Heart left ventricle (tissue), 16 donors: ENCODE measurements around the gene FAP. TPM values are rescaled to one million over a fixed set of nuclear protein-coding genes. Genes with fewer than 3 reads are reported as not detected.

Experiments
- ATAC-seq, 4 donors: fragments of 200-7000 bp; cut with Tn5 transposase; one replicate each; pipeline ENCODE4 v1.9.1; 2020 to 2022; ENCODE audit warnings: moderate library complexity in 4 of 4, mild to moderate bottlenecking in 3 of 4, moderate number of reproducible peaks in 1 of 4
- DNase-seq, 5 donors: peaks; one replicate each; pipeline ENCODE4 v3.0.0-alpha.2; 2020
- H3K27ac ChIP-seq, 12 donors: fragments of 200-600 bp; sonication (generic) in 4 of 12; one replicate each; pipeline versions ENCODE4 v1.5.0 to v1.8.0; 2016 to 2022; ENCODE audit warnings: mild to moderate bottlenecking in 2 of 12
- H3K27me3 ChIP-seq, 9 donors: fragments of 200-600 bp; sonication (generic) in 2 of 9; one replicate each; pipeline versions ENCODE4 v1.5.1 to v1.8.0; 2016 to 2022; ENCODE audit warnings: mild to moderate bottlenecking in 3 of 9
- H3K36me3 ChIP-seq, 9 donors: fragments of 200-600 bp; sonication (generic) in 2 of 9; one replicate each; pipeline versions ENCODE4 v1.5.0 to v1.8.0; 2018 to 2022; ENCODE audit warnings: mild to moderate bottlenecking in 2 of 9
- H3K4me1 ChIP-seq, 12 donors: fragments of 200-600 bp; sonication (generic) in 4 of 12; one replicate each; pipeline versions ENCODE4 v1.5.0 to v1.8.0; 2016 to 2022; ENCODE audit warnings: mild to moderate bottlenecking in 3 of 12
- H3K4me3 ChIP-seq, 12 donors: fragments of 200-600 bp; sonication (generic) in 4 of 12; one replicate each; pipeline versions ENCODE4 v1.5.0 to v1.8.0; 2017 to 2022; ENCODE audit warnings: mild to moderate bottlenecking in 9 of 12, moderate library complexity in 4 of 12
- H3K9me3 ChIP-seq, 12 donors: fragments of 200-600 bp; sonication (generic) in 4 of 12; one replicate each; pipeline versions ENCODE4 v1.5.0 to v1.8.0; 2016 to 2022; ENCODE audit warnings: mild to moderate bottlenecking in 1 of 12
- POLR2A ChIP-seq, 2 donors: fragments of 450-650 bp; IDR thresholded peaks; one replicate each; pipeline ENCODE4 v1.6.1; 2017; ENCODE audit warnings: antibody characterized with exemption in 2 of 2, mild to moderate bottlenecking in 2 of 2, moderate library complexity in 2 of 2
- WGBS, 4 donors: extraction: QIAGEN DNeasy Blood & Tissue Kit in 2 of 4; methylation state at CpG; one replicate each; pipeline versions ENCODE4 v1.1.5 to v1.1.7; 2013 to 2018; 5-methylcytosine and 5-hydroxymethylcytosine counted together
- intact Hi-C, 10 donors: fragments of 100-400 bp; cut with DNase I; formaldehyde crosslinking; loops; one replicate each; pipeline versions ENCODE4 v1.11.1 to v1.14.2; 2022
- polyA plus RNA-seq, 2 donors: library from polyadenylated mRNA; stranded (reverse); fragments of 200-250 nt; gene quantifications; one replicate each; pipeline ENCODE4 v1.2.3, GENCODE V29; 2013
- total RNA-seq, 9 donors: library from RNA; depleted of rRNA in 2 of 9; stranded (reverse); fragments of >200 nt in 2 of 9; fragmentation: NEBNext Ultra II Directional in 3 of 9; extraction: Animal tissue kit (Norgen Biotek cat#: 25700) in 3 of 9; gene quantifications; one replicate each; pipeline versions ENCODE4 v1.1.0 to v1.2.4, GENCODE V29; 2016 to 2023
- TF ChIP-seq, protein P1 (sequence below), 12 donors: fragments of 200-600 bp; sonication (generic) in 4 of 12; IDR thresholded peaks; one replicate each; pipeline versions ENCODE4 v1.5.0 to v1.8.0; 2018 to 2022; ENCODE audit warnings: antibody characterized with exemption in 12 of 12, mild to moderate bottlenecking in 5 of 12
- donor health status: ischemic (EF 13 %, LVEDD 7.1; RV severe dilation, severe dysfunction).
- donor health status: healthy with polysubstance abuse.
- donor health status: DM: no; HTN: yes; CAD: no.
- donor health status: DM: no; HTN: no; CAD: no.
- donor health status: ischemic (EF 25% LVEDD 6.9; RV normal size, moderate dysfunction).
- donor health status: ischemic (EF 25% LVEDD 5.7; RV mildly dilated, moderate dysfunction).
- donor health status: healthy.
- donor health status: DM: yes; HTN: yes; CAD: no.
- donor health status: ischemic (EF 35%, LVEDD 5.7; RV mildly dilated, moderate dysfunction).
- donor health status: nonischemic (EF 11% LVEDD 7.7; RV severe dilation, severe dysfunction).
- donor health status: DM: yes; HTN: yes; CAD: no.
- donor health status: PGD.
- donor health status: ischemic (EF 29% LVEDD 5.4; RV normal size, mild dysfunction).
- donor health status: nonischemic (EF 23%, LVEDD 6.1; RV moderate dilation, normal function).

The FAP gene
- total and polyA plus RNA-seq, 11 donors = 0.75 to 11.3 (median 2.3) TPM

DNA sequence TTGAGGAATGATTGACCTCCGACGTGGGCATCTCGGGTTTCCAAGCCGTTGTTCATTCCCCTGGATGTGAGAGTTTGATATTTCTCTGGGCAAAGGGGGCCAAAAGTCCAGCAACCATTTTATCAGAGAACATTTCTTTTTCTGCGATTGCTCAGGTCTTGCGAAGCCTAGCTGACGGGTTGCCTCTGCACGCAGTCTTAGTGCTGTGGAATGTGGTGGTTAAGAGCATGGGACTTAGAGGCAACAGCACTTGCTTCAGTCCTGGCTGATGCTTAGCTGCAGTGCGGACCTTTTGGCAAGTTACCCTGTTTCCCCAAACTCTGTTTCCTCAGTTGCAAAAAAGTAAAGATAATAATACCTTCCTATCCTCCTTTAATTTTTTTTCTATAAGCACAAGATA is 45.0 kb downstream of the FAP start:
- no peaks in the 10 kb centered on the region for H3K27me3 ChIP-seq
- DNase-seq (no peak), ATAC-seq (no peak)
- no peaks in the 10 kb centered on the region for H3K4me1 ChIP-seq
- TF ChIP-seq, protein P1, sequence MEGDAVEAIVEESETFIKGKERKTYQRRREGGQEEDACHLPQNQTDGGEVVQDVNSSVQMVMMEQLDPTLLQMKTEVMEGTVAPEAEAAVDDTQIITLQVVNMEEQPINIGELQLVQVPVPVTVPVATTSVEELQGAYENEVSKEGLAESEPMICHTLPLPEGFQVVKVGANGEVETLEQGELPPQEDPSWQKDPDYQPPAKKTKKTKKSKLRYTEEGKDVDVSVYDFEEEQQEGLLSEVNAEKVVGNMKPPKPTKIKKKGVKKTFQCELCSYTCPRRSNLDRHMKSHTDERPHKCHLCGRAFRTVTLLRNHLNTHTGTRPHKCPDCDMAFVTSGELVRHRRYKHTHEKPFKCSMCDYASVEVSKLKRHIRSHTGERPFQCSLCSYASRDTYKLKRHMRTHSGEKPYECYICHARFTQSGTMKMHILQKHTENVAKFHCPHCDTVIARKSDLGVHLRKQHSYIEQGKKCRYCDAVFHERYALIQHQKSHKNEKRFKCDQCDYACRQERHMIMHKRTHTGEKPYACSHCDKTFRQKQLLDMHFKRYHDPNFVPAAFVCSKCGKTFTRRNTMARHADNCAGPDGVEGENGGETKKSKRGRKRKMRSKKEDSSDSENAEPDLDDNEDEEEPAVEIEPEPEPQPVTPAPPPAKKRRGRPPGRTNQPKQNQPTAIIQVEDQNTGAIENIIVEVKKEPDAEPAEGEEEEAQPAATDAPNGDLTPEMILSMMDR (IDR thresholded peaks at IDR 0.05) = no peak
- no peak for TF ChIP-seq POLR2A (IDR thresholded peaks at IDR 0.05)
- H3K9me3 ChIP-seq = no peaks in the 10 kb centered on the region
- no peak overlapping the region for H3K4me3 ChIP-seq
- WGBS, 4 donors = 78 to 91% (median 81%) methylated on average over 9 of the region's 9 CpGs
- no peak overlapping the region for H3K27ac ChIP-seq
- intact Hi-C loops = no loop called here
- peaks cover 0 to 39% (median 6%) of the 10 kb centered on the region in 9 donors for H3K36me3 ChIP-seq

GRCh38 chr2:162197069-162197825 is 46.0 kb downstream of the FAP start:
- ATAC-seq = no peak
- no peak for TF ChIP-seq POLR2A (IDR thresholded peaks at IDR 0.05)
- TF ChIP-seq, protein P1 (IDR thresholded peaks at IDR 0.05) = no peak
- intact Hi-C loops = no loop called here
- no peak overlapping the region for H3K27ac ChIP-seq
- 86 to 96% (median 92%) methylated on average over 2 of the region's 2 CpGs for WGBS, 4 donors
- H3K9me3 ChIP-seq = no peaks in the 10 kb centered on the region
- H3K27me3 ChIP-seq = no peaks in the 10 kb centered on the region
- H3K36me3 ChIP-seq = peaks cover 0 to 36% (median 5%) of the 10 kb centered on the region in 9 donors
- H3K4me1 ChIP-seq = no peaks in the 10 kb centered on the region
- H3K4me3 ChIP-seq = no peak overlapping the region
- DNase-seq = no peak

GRCh38 chr2:162196638-162197037 is 46.6 kb downstream of the FAP start:
- TF ChIP-seq, protein P1 (IDR thresholded peaks at IDR 0.05) = no peak
- TF ChIP-seq POLR2A (IDR thresholded peaks at IDR 0.05) = no peak
- 88 to 95% (median 92%) methylated on average over 7 of the region's 7 CpGs for WGBS, 4 donors
- Histone ChIP-seq H3K27me3 (no peaks in the 10 kb centered on the region), H3K4me1 (no peaks in the 10 kb centered on the region), H3K36me3 (peaks cover 0 to 36% (median 0%) of the 10 kb centered on the region in 9 donors), H3K9me3 (no peaks in the 10 kb centered on the region), H3K4me3 (no peak overlapping the region), H3K27ac (no peak overlapping the region)
- ATAC-seq (no peak), DNase-seq (no peak)
- intact Hi-C loops = no loop called here

DNA sequence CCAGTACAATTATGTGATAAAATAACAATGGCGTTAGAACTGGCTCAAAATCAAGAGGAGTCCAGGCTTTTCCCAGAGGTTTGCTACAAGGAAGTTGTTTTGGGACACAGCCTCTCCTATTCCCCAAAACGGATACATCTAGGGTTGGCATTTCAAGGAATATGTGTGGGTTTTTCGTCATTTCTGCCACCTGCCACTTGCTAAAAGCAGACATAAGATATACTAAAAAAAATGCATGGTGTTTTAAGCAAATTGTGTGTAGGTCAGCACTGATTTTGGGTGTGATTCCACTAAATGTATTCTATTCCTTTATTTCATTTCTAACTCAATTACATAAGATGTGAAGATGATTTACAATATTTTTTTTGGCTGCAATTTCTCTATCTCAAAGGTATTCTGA is 54.8 kb downstream of the FAP start:
- 66 to 74% (median 70%) methylated on average over 3 of the region's 3 CpGs for WGBS, 4 donors
- no peak overlapping the region for H3K27ac ChIP-seq
- no peaks in the 10 kb centered on the region for H3K27me3 ChIP-seq
- peaks cover 0 to 3% (median 0%) of the 10 kb centered on the region in 9 donors for H3K36me3 ChIP-seq
- no peak for TF ChIP-seq POLR2A (IDR thresholded peaks at IDR 0.05)
- TF ChIP-seq, protein P1 (IDR thresholded peaks at IDR 0.05) = no peak
- no peaks in the 10 kb centered on the region for H3K4me1 ChIP-seq
- DNase-seq (no peak), ATAC-seq (no peak)
- intact Hi-C loops = no loop called here
- no peaks in the 10 kb centered on the region for H3K9me3 ChIP-seq
- H3K4me3 ChIP-seq = no peak overlapping the region
